HL-60/S4 treated with phorbol 12-myristate 13-acetate at 8.2 ng/mL for 4 days and 3 days (cell line): ENCODE results near the gene TTC13.

ENCODE experiments used
- in situ Hi-C: fragments of 300-500 bp; cut with MboI; formaldehyde crosslinking; loops from 2 replicates; pipeline ENCODE4 v1.15.0; 2022; ENCODE audit warnings: low sequenced_read_pairs

TTC13 gene

DNA sequence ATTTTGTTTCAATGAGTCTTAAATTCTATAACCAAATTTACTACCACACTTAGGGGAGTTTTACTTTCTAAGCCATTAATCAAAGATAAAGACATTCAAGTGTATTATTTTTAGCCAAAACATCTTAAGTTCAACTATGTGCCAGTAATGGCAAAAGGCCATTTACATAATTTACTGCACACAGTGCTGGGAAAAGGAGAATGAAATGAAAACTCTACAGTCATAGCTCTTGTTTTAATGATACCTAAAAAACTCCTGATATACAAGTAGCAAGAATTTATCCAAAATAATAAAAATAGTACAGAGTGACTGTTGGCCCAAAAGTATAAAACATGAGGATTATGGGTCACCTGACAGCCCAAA lies 67.9 kb downstream of the TTC13 start:
- in situ Hi-C loops: loop anchor here (25.0 kb wide), 1 partner anchor 302 kb away; no protein-coding TSS in a partner anchor

DNA sequence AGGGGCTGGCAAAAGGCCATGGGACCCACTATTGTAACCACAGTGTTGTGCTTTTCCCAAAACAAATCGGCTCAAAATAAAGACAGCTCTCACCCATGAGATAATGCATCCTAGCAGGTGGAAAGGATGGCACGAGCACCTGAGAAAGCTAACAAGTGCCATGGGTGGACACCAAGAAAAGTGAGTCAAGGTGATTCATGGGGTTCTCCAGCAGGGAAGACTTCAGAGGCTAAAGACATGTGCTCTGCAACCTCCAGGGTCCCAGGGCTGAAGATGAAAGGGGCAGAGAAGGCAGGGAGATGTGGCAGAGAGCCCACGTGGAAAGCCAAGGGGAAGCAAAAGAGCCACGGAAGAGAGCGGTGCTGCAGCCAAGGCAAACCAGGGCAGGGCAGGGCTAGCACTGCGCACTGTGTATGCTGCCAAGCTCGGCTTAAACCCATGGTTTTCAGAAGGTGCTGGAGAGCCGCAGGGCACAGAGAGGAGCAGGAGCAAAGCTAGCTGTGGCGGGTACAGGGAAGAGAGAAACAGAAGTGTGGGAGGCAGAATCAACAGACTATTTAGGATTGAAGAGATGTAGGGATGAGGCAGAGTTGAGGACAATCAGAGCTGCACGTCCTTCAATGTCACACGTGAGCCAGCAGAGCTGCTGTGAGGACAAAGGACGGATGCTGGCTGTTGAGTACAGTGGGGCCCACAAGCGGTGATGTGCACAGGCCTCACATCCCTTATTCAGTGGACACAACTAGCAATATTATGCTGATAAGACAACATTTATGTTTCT lies 68.5 kb downstream of the TTC13 start:
- in situ Hi-C loops: loop anchor here (25.0 kb wide), 1 partner anchor 302 kb away; no protein-coding TSS in a partner anchor

DNA sequence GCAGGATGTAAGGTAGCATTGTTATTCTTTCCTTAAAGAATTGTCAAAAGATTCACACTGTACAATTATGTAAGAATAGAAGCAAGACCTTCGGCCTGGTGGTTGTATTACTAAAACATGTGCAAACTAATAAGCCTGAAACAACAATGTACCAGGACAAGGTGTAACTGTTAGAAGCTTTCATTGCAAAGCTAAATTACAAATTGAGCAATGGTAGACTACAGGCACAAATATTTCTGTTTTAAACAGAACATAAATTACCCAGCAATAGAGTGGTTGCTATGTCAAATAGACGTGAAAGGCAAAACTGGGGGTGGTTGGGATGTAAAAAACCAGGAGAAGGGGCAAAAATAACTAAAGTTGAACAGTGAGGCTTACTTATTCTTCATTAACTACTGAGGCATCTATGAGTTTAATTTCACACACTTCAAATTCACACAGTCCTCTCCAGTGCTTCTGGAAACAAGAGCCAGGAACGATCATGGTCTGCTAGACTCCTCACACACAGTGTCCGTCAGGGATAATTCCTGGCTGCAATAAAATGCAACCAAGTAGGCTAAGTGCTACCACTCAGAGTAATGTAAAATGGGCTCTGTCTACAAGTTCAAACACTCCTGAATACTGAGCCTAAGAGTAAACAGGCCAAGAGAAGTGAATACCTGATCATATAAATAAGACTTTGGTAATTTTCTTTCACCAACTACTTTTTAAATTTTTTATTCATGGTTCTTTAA lies 71.0 kb downstream of the TTC13 start:
- in situ Hi-C loops: loop anchor here (25.0 kb wide), 1 partner anchor 305 kb away; no protein-coding TSS in a partner anchor

DNA sequence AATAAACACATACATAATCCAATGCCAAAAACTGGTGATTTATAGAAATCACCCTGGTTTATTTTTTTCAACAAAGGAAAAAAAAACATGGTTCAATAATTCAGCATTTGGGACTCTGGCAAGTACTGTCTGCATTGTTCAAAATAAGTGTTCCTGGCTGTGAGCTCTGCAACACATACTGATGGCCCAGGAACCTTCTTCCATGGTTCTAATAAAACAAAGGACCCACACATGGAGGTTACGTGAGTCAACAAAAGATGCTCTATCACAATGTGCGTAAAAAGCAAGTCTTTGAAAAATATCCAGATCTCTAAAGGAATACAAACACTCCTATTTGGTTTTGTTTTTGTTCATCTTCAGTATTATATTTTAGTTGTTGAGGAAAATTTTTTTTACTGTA lies 72.4 kb downstream of the TTC13 start:
- in situ Hi-C loops: loop anchor here (25.0 kb wide), 1 partner anchor 306 kb away; no protein-coding TSS in a partner anchor

DNA sequence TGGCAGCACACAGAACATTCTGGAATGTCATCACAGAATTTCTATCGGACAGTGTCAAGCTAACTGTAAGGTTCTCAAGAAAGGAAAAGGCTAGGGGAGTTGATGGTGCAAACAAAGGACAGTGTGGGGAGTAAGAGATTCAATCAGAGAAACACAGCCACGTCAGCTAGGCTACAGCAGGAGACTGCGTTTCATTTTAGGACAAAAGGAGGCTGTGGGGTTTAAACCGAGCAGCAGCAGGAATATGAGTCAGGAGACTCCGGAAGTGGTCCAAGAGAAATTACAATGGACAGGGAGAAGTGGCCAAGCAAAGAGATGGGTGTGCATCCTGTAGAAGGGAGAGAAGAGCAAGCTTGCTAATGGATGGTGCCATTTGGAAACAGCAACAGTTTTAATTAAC lies 72.9 kb downstream of the TTC13 start:
- in situ Hi-C loops: loop anchor here (25.0 kb wide), 1 partner anchor 307 kb away; no protein-coding TSS in a partner anchor

DNA sequence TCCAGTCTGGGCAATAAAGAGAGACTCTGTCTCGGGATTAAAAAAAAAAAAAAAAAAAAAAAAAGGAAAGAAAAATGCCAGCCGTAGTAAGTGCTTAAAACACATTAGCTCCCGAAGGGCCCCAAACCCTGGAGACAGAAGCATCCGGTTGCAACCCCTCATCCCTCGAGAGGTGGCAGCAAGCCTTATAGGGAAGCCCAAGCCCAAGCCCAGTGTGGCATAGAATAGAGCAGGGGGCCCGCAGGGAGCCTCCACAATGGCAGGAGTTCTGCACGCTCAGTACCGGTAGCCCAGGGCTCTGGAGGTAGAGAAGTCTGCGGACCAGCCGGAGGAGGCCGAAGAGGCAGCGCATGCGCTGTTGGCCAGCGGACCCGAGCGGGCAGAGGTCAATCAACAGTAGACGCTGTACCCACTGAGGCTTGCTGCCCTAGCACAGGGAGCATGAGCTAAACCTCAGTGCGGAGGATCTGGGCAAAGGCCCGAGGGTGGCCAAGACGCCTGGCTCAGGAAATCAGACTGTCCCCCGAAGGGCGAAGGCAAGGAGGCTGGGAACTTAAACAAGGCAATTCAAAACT lies 76.2 kb downstream of the TTC13 start:
- in situ Hi-C loops: loop anchor here (25.0 kb wide), 1 partner anchor 310 kb away; no protein-coding TSS in a partner anchor

DNA sequence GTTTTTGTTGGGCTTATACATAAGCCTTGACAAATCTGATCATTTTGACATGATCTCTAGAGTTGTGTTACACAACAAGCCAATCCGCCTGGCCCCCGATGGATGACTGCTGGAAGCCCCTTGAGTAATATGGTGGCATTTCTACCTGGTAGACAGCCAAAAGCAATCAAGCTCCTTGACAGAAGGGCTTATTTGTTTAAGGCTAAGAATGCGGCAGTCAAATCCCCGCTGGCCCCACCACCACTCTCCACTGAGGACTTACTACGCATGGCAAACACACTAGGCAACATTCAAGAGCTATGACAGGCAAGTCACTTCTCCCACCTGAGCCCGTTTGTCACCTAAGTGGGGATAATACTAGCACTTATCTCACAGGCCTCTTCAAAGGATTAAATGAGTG lies 77.0 kb downstream of the TTC13 start:
- in situ Hi-C loops: loop anchor here (25.0 kb wide), 1 partner anchor 311 kb away; no protein-coding TSS in a partner anchor

DNA sequence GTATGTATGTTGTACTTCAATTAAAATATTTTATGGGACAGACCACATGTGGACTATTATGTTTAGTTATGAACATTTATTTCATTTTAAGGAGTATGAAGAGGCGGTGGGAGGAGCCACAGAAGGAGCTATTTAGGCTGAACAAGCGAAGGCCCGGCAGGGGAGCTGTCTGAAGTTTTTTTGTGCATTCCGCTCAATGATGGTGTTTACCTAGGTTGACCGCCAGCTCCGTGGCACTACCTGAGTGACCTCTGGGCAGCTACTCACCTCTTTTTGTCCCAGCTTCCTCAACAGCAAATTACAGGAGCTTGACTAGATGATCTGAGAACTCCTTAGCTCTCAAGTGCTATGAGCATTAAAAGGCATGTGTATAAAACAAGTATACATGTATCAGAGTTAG lies 77.7 kb downstream of the TTC13 start:
- in situ Hi-C loops: loop anchor here (25.0 kb wide), 1 partner anchor 311 kb away; no protein-coding TSS in a partner anchor

DNA sequence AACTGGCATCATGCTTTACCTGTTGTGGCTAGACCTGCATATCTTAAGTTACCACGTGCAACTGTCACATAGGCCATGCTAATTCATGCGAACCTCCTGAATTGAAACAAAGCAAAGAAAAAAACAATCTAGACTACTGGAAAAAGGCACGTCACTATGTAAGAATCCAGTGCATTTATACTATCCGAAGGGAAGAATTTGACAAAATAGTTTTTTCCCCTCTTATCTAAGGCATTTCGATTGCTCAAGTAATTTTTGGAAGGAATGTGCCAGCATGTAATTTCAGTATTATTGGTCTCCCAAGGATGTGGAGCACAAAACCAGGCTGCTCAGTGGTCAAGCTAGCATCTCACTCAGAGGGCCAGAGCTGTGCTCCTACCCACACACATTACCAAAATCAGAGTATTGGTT lies 78.8 kb downstream of the TTC13 start:
- in situ Hi-C loops: loop anchor here (25.0 kb wide), 1 partner anchor 312 kb away; no protein-coding TSS in a partner anchor

DNA sequence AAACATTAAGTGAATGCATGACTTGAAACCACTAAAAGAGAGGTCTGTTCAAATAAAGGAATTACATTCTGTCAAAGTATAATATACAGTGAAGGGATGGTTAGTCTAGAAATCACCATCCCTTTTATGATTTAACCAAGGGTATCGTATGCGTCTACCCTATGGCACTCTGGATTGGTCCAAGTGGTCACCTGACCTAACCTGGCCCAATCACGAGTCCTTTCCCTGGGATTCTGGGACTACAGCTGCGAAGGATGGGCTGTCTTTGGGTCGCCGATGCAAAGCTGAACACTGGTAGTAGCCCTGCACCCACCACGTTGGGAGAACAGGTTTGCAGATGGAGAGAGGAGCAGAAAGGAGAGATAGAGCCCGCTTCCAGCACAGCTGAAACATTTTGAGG lies 79.9 kb downstream of the TTC13 start:
- in situ Hi-C loops: no loop called here

DNA sequence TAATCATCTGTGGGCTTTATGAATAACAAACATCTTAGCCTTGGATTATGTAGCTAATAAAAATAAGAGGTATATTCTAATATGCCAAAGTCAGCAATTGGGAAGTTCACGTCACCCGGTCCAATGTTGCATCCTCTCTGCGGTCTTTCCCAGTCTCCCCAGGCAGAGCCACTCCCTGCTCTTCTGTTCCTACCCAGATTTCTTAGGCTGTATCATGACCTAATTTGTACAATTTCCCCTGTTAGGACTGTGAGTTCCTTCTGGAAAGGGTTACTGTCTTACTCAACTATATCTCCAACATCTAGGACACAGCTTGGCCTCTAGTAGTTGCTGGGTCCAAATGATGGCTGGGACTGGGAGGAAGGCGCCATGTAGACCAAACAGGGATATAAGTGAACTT lies 80.5 kb downstream of the TTC13 start:
- in situ Hi-C loops: no loop called here

DNA sequence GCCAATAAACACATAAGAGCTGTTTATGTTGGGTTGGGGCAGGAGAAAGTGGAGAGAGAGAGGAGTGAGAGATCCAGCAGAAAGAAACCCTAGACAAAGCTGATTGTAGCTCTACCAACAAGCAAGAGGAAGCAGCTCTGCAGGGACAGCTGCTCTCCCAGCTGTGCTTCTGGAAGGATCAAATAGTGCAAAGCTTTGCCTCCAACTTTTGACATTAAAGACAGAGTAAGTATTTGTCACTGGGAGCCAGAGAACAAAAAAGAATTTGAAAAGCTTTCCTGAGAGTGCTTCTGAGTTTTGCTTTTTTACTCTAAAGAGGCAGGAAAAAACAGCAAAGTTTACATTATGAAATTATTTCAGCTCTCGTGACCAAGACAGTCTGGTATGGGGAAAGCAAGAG lies 81.9 kb downstream of the TTC13 start:
- in situ Hi-C loops: no loop called here

DNA sequence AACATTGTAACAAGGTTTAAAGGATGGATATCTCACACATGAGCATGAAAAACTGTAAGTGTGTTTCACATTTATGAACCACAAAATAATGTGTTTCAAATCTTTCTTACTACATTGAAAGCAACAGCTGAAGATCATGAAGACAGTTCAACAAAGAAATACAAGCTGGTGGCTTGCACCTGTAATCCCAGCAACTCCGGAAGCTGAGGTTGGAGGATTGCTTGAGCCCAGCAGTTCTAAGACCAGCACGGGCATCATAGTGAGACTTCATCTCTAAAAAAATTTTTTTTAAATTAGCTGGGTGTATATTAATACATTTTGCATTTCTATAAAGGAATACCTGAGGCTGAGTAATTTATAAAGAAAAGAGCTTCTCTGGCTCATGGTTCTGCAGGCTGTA lies 83.2 kb downstream of the TTC13 start:
- in situ Hi-C loops: no loop called here

DNA sequence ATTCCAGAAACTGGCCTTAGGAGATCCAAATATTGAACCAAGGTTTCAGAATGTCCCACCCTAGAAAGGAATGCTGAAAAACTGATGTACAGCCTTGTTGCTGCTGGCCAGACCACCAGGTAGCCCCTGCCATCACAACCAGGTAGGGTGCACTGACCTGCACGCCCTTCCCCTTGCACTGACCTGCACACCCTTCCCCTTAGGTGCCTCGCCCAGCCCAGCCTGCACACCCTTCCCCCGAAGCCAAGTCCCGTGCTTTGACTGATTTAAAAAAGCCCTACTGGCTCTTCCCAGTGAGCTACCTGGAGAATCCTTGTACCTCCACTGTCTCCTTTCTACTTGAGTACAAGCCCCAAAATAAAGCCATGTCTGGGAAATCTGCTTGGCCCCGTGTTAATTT lies 84.0 kb downstream of the TTC13 start:
- in situ Hi-C loops: no loop called here

DNA sequence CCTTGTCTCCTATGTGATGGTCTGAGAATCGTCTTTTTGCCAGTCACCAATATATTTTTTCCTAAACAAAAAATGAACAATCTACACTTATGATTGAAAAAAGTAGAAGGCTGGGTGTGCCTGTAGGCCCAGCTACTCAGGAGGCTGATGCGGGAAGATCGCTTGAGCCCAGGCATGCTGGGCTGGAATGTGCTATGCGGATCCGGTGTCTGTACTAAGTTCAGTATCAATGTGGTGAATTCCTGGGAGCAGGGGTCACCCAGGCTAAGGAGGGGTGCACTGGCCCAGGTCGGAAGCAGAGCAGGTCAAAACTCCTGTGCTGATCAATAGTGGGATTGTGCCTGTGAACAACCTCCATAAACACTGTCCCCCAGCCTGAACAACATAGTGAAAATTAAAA lies 84.6 kb downstream of the TTC13 start:
- in situ Hi-C loops: no loop called here

DNA sequence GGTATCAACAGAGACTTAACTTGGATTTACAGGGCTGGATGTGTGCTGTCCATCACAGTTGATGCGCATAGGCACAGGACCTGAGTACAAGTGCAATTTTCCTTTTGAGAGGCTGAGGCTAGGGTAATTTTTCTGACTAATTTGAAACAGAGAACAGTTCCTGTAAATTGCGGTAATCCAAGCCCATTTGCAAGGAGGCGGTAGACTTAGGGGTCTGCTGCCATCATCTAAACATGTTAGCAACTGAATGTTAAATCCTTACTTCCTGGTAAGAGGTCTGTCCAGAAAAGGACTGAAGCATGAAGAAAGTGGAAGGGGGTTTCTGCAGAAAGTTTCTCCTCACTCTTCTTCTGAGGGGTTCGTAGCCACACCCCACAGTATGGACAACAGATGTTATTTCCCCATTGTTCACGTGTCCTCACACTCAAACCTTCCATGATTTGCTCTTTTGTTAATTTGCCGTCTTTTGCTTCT lies 86.6 kb downstream of the TTC13 start:
- in situ Hi-C loops: no loop called here

DNA sequence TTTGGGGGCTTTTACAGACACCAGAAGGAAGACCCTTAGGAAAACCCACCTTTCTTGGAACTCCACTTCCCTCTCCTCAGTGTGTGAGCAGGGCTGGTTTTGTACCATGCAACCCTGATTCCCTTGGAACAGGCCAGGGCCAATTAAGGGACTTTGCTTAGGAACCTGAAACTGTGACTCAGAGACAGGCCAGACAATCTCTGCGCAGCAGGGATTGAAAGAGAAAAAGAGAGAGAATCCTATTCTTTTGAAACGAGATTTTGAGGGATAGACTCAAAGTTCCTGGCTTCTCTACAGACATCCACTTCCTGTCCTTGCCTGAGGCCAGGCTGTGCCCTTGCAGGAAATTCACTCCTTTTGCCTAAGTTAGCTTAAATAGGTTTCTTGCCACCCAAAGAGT lies 87.2 kb downstream of the TTC13 start:
- in situ Hi-C loops: no loop called here

DNA sequence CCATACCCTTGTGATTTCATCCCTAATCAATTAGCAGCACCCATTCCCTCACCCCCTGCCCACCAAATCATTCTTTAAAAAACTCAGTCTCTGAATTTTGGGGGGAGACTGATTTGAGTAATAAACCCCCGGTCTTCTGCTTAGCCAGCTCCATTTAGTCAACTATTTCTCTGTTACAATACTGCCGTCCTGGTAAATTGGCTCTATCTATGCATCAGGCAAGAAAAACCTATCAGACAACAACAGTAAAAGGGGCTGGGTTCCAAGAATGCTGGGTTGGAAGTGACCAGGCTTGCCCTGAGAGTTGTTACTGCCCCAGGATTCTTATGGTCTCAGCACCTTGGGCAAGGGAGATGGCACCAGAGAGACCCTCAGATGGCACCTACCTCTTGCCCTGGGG lies 94.0 kb downstream of the TTC13 start:
- in situ Hi-C loops: no loop called here

DNA sequence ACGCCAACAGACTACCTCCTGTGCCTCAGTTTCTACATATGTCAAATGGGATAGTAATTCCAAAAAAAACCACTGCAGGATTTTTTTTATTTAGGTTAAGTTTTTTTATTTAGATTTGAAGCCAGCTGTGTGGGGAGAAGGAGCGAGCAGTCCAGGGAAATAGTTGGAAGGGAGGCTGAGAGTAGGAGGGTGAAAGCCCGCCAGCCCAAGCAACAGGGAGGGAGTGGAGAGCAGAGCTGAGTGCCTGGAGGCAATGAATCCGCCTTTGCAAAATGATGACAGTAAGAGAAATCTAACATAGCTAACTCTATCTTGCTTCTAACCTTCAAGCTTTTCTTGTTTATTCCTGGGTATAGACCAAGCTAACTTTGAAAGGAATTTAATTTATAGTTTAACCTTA lies 94.7 kb downstream of the TTC13 start:
- in situ Hi-C loops: no loop called here

DNA sequence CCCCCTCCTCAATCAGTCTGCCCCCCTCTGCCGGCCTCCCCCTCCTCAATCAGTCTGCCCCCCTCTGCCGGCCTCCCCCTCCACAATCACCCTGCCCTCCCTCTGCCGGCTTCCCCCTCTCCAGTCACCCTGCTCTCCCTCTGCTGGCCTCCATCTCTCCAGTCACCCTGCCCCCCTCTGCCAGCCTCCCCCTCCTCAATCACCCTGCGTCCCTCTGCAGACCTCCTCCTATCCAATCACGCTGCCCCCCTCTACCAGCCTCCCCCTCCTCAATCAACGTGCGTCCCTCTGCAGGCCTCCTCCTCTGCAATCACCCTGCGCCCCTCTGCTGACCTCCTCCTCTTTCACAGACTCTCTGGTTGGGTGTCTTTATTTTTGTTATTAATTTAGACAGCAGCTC lies 98.9 kb downstream of the TTC13 start:
- in situ Hi-C loops: no loop called here

DNA sequence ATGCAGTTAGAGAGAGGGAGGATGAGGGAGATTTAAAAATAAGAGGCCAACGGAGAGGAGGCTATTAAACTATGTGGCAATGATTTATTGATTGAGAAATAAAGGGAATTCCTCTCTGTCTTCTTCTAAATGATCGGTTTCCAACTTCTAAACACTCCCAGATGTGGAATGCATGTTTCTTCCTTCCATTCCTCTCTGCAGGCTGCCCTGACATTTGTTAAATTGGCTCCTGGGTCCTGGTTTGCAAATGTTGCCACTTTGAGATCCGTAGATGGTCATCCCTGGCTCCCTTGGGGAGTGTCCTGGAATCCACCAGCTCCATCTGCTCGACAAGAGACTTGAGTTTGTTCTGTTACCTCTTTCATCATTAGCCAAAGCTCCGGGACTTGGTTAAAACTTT lies 100.1 kb downstream of the TTC13 start:
- in situ Hi-C loops: no loop called here
